PFSK-1 (cell line): ENCODE measurements around the gene VTCN1.

Experiments
- POLR2AphosphoS5 ChIP-seq: IDR thresholded peaks from 2 replicates; pipeline ENCODE4 v1.6.1; 2012; ENCODE audit warnings: low read depth, mild to moderate bottlenecking, control low read depth, low read length, moderate library complexity
- REST ChIP-seq, 2 experiments: IDR thresholded peaks; 2 replicates each; pipeline versions ENCODE4 v1.6.1 to v1.8.0; 2011 to 2012; ENCODE audit warnings: low read depth in 2 of 2, low read length in 2 of 2, control low read depth in 1 of 2, inconsistent platforms in 1 of 2, mild to moderate bottlenecking in 1 of 2, moderate library complexity in 1 of 2; ENCODE audit not compliant: insufficient read depth in 1 of 2
- SIN3A ChIP-seq: IDR thresholded peaks from 2 replicates; pipeline ENCODE4 v1.6.1; 2012; ENCODE audit warnings: mild to moderate bottlenecking, low read length, moderate library complexity, borderline replicate concordance; ENCODE audit not compliant: insufficient read depth
- TAF1 ChIP-seq: IDR thresholded peaks from 2 replicates; pipeline ENCODE4 v1.6.1; 2012; ENCODE audit warnings: low read length, control low read depth, borderline replicate concordance; ENCODE audit not compliant: insufficient read depth

GRCh38 chr1:117169871-117170596 lies 40.7 kb downstream of the VTCN1 start:
- TF ChIP-seq TAF1 (no peak), REST (IDR thresholded peaks at IDR 0.05; ENCODE audit: insufficient read depth in 1 of 2, low read depth in 2 of 2, low read length in 2 of 2) (no peak), POLR2AphosphoS5 (no peak), SIN3A (no peak)
